ENCODE measurements around the gene ONECUT2.

ONECUT2 gene

GRCh38 chr18:57455576-57456129 lies 20.5 kb downstream of the ONECUT2 start:
- no peak for DNase-seq (ENCODE audit: extremely low read depth, low read depth)
- TF ChIP-seq CTCF (IDR thresholded peaks at IDR 0.05; ENCODE audit: low read depth, low read length): no peak

GRCh38 chr18:57461652-57462269 lies 26.6 kb downstream of the ONECUT2 start:
- no peak for TF ChIP-seq CTCF (IDR thresholded peaks at IDR 0.05; ENCODE audit: low read depth, low read length)
- DNase-seq (ENCODE audit: extremely low read depth, low read depth): no peak

- DNase-seq (ENCODE audit: extremely low read depth, low read depth): no peak
- TF ChIP-seq CTCF (IDR thresholded peaks at IDR 0.05; ENCODE audit: low read depth, low read length): no peak
These were observed 31.1 kb downstream of the ONECUT2 start for GRCh38 chr18:57466307-57466706.

DNA sequence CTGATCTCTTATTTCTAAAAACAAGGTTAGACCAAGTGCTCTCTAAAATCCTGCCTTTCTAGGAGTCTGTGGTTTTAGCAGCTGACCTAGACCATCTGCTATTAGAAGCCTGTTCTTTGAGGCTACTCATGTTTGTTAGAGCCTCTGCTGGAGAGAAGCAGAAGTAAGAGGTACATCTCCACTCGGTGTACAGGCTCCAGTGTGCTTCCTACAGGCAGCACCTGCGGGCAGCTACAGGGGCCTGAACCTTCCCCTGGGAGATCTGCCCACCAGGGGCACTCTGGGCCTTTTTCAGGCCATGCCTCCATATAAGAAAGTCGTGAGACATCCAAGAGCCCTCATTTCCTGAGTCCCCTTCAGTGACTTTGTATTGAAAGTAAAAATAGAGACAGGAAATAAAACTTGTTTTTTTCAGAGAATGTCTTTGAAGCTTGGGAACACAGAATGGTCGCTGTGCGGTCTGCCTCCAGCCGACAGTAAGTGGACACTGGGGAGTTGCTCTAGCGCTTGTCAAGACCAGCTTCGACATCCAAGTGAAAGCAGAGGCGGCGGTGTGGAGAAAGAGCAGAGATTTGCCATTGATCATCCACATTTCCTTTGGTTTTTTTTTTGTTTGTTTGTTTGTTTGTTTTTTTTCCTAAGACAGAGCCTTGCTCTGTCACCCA lies 31.7 kb downstream of the ONECUT2 start:
- DNase-seq (ENCODE audit: extremely low read depth, low read depth): no peak
- TF ChIP-seq CTCF (IDR thresholded peaks at IDR 0.05; ENCODE audit: low read depth, low read length): no peak

- no peak for DNase-seq (ENCODE audit: extremely low read depth, low read depth)
- no peak for TF ChIP-seq CTCF (IDR thresholded peaks at IDR 0.05; ENCODE audit: low read depth, low read length)
These were observed 34.7 kb downstream of the ONECUT2 start for GRCh38 chr18:57469884-57470283.

GRCh38 chr18:57475408-57475807 lies 40.2 kb downstream of the ONECUT2 start:
- TF ChIP-seq CTCF (IDR thresholded peaks at IDR 0.05; ENCODE audit: low read depth, low read length): no peak
- no peak for DNase-seq (ENCODE audit: extremely low read depth, low read depth)

DNA sequence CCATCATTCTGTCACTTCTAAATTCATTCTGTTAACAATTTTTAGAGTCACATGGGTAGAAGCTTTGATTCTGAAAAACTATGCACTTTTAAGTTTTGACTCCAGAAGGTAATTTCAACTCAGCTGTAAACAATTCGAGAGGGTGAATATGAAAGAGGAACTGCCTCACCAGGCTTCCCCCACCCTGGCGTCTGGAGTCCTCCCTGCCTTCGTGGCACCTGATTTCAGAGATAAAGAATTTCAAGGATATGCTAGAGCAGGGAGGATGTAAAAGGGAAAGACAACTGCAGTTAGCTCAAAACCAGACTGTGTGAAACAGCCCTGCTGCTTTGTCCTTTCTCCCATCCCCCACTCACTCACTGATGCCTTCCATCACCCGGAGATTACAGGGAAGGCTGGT lies 40.7 kb downstream of the ONECUT2 start:
- TF ChIP-seq CTCF (IDR thresholded peaks at IDR 0.05; ENCODE audit: low read depth, low read length): no peak
- no peak for DNase-seq (ENCODE audit: extremely low read depth, low read depth)

Data from AG09319 (cell line).